Measurements from ENCODE around the gene CDH15. TPM values are rescaled to one million over a fixed set of nuclear protein-coding genes. Genes with fewer than 3 reads are reported as not detected.

CDH15 gene
- total and polyA plus RNA-seq, 9 of the 15 experiments (the other 6 are each of a cell fraction or from before 2014, with no cell fraction given): 0.07 to 0.18 TPM; not detected in 7

DNA sequence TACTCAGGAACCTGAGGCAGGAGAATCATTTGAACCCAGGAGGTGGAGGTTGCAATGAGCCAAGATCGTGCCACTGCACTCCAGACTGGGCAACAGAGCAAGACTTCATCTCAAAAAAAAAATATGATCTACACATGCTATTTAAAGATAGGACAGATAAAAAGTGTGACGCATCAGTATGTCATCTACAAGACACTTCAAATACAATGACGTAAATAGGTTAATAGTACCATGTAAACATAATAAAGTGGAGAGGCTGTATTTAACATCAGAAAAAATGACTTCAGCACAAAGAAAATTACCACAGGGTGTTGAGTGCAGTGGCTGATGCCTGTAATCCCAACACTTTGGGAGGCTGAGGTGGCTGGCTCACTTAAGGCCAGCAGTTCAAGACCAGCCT lies 66.2 kb downstream of the CDH15 start:
- no TSS peak for BruUV-seq (replicated peaks)
- FAIRE-seq: no peak
- Histone ChIP-seq H3K4me1 (replicated peaks in 1 of 2; ENCODE audit: control insufficient read depth in 2 of 2, insufficient read depth in 2 of 2, low read length in 2 of 2) (peaks cover 0 to 20% of the 10 kb centered on the region in 2 experiments; a peak in 2 of 5 replicates), H3K4me3 (no peak overlapping the region), H3K9ac (ENCODE audit: insufficient read depth in 1 of 2, low read depth in 2 of 2, low read length in 2 of 2) (no peak overlapping the region), H3K4me2 (ENCODE audit: insufficient read depth, low read length) (no peak overlapping the region), H2AFZ (ENCODE audit: low read depth, low read length) (no peak overlapping the region), H3K9me1 (ENCODE audit: control insufficient read depth, insufficient read depth, low read length) (no peaks in the 10 kb centered on the region), H3K27me3 (ENCODE audit: control insufficient read depth in 2 of 2, insufficient read depth in 2 of 2, low read length in 2 of 2) (no peaks in the 10 kb centered on the region), H3K9me3 (replicated peaks; ENCODE audit: control insufficient read depth, insufficient read depth, low read depth, low read length) (peaks cover 16% of the 10 kb centered on the region), H3K27ac (ENCODE audit: extremely low read depth, low read depth, low read length) (no peak overlapping the region), H3K79me2 (ENCODE audit: control insufficient read depth, insufficient read depth, low read length) (peaks cover 7% of the 10 kb centered on the region), H4K20me1 (replicated peaks; ENCODE audit: control insufficient read depth, insufficient read depth, low read length) (no peaks in the 10 kb centered on the region), H3K36me3 (ENCODE audit: control insufficient read depth, insufficient read depth, low read length) (peaks cover 15% of the 10 kb centered on the region; the same call in 2 of the 3 replicates)
- ChIA-PET CTCF (ENCODE audit: low intra/inter-chr PET ratio) (no interaction called here), POLR2A (interaction anchor here (0.6 kb wide), 1 partner anchor 423 kb away, joined by 3 read pairs; no protein-coding TSS in a partner anchor)
- DNase-seq (ENCODE audit: extremely low read depth in 1 of 4, low spot score in 3 of 4): no peak
- TF ChIP-seq ZNF121 (CRISPR knock-in tag; conservative IDR thresholded peaks at IDR 0.05) (0 out of 2 replicates have a peak, but pooled peaks have one; percentile 28), SMARCE1 (IDR thresholded peaks at IDR 0.05) (no peak)
- no peak for ATAC-seq
- 51% methylated on average over 3 of the region's 3 CpGs for WGBS (ENCODE audit: insufficient coverage, low coverage, missing lambda C conversion rate)
- in situ Hi-C loops (cut with MboI): no loop called here
- intact Hi-C loops (cut with micrococcal nuclease): no loop called here

DNA sequence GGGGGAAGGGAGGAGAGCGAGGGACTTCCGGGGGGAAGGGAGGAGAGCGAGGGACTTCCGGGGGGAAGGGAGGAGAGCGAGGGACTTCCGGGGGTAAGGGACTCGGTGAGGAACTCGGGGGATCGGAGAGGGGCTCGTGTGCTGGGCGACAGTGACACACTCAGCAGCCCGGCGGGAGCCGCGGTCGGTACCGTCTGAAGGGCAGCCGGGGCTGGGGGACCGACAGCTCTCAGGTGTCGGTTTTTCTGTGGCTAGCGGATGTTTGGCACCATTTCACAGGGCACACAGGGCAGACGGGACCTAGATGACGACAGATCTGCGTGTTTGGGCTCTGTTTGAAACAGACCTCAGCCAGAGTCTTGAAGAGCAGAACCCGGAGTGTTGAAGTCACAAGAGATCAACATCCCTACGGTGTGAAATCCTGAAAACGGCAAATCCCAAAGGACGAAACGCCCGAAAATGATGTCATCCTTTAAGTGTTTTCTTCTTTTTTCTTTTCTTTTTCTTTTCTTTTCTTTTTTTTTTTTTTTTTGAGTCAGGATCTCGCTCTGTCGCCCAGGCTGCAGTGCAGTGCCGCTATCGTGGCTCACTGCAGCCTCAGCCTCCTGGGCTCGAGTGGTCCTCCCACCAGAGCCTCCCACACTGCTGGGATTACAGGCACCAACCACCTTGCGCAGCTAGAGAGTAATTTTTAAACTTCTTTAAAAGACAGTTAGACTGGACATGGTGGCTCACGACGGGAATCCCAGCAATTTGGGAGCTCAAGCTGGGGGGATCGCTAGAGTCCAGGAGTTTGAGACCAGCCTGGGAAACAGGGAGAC lies 69.8 kb downstream of the CDH15 start:
- Histone ChIP-seq H3K27ac (ENCODE audit: extremely low read depth, low read depth, low read length) (peak overlapping the region; percentile 96), H3K9ac (ENCODE audit: insufficient read depth in 1 of 2, low read depth in 2 of 2, low read length in 2 of 2) (peak overlapping the region; percentile 91 to 97), H3K9me1 (ENCODE audit: control insufficient read depth, insufficient read depth, low read length) (no peaks in the 10 kb centered on the region), H4K20me1 (replicated peaks; ENCODE audit: control insufficient read depth, insufficient read depth, low read length) (no peaks in the 10 kb centered on the region), H3K27me3 (ENCODE audit: control insufficient read depth in 2 of 2, insufficient read depth in 2 of 2, low read length in 2 of 2) (no peaks in the 10 kb centered on the region), H3K36me3 (ENCODE audit: control insufficient read depth, insufficient read depth, low read length) (no peaks in the 10 kb centered on the region), H3K4me3 (peak overlapping the region; percentile 67), H3K79me2 (ENCODE audit: control insufficient read depth, insufficient read depth, low read length) (peaks cover 7% of the 10 kb centered on the region), H3K4me1 (replicated peaks in 1 of 2; ENCODE audit: control insufficient read depth in 2 of 2, insufficient read depth in 2 of 2, low read length in 2 of 2) (peaks cover 0 to 28% of the 10 kb centered on the region in 2 experiments; a peak in 2 of 5 replicates), H3K4me2 (ENCODE audit: insufficient read depth, low read length) (peak overlapping the region; percentile 95), H3K9me3 (replicated peaks; ENCODE audit: control insufficient read depth, insufficient read depth, low read depth, low read length) (peaks cover 4% of the 10 kb centered on the region), H2AFZ (ENCODE audit: low read depth, low read length) (peak overlapping the region; percentile 91)
- CTCF ChIA-PET (ENCODE audit: low intra/inter-chr PET ratio): interaction anchor here (0.6 kb wide), 2 partner anchors 75 to 619 kb away, joined by 3 read pairs; no protein-coding TSS in a partner anchor
- ATAC-seq (peak; percentile 90), DNase-seq (ENCODE audit: extremely low read depth in 1 of 4, low spot score in 3 of 4) (peak; percentile 77 to 86 (median 82)), FAIRE-seq (peak; percentile 84)
- in situ Hi-C loops (cut with MboI): no loop called here
- BruUV-seq (replicated peaks): TSS peak; percentile 91
- POLR2A ChIA-PET: interaction anchor here (0.5 to 1.2 kb wide), 11 partner anchors 21 to 1703 kb away, joined by 3 read pairs; partner anchors contain the start of gene ZNF778
- intact Hi-C loops (cut with micrococcal nuclease): loop anchor here (2.0 kb wide), 2 partner anchors 25 to 249 kb away; partner anchors contain the start of genes ANKRD11 and ZNF778
- WGBS (ENCODE audit: insufficient coverage, low coverage, missing lambda C conversion rate): under 1% methylated on average over 29 of the region's 39 CpGs
- peak; percentile 65 for TF ChIP-seq TBP (optimal IDR thresholded peaks at IDR 0.05; ENCODE audit: low read depth, low read length)
- TF ChIP-seq HNRNPUL1 (IDR thresholded peaks at IDR 0.05; ENCODE audit: low read length): no peak
- TF ChIP-seq RFX7 (CRISPR knock-in tag; IDR thresholded peaks at IDR 0.05): no peak
- no peak for TF ChIP-seq CBX2 (IDR thresholded peaks at IDR 0.05; ENCODE audit: insufficient read depth, low read length, poor library complexity, severe bottlenecking)
- TF ChIP-seq L3MBTL2 (IDR thresholded peaks at IDR 0.05): peak; percentile 56
- TF ChIP-seq OTX1 (CRISPR knock-in tag; IDR thresholded peaks at IDR 0.05): peak; percentile 84
- TF ChIP-seq, protein P1, sequence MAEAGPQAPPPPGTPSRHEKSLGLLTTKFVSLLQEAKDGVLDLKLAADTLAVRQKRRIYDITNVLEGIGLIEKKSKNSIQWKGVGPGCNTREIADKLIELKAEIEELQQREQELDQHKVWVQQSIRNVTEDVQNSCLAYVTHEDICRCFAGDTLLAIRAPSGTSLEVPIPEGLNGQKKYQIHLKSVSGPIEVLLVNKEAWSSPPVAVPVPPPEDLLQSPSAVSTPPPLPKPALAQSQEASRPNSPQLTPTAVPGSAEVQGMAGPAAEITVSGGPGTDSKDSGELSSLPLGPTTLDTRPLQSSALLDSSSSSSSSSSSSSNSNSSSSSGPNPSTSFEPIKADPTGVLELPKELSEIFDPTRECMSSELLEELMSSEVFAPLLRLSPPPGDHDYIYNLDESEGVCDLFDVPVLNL (CRISPR knock-in tag; IDR thresholded peaks at IDR 0.05; ENCODE audit: low read depth): 0 out of 2 replicates have a peak, but pooled peaks have one; percentile 11
- TF ChIP-seq SETDB1 (IDR thresholded peaks at IDR 0.05; ENCODE audit: low read length): no peak
- TF ChIP-seq, protein P2, sequence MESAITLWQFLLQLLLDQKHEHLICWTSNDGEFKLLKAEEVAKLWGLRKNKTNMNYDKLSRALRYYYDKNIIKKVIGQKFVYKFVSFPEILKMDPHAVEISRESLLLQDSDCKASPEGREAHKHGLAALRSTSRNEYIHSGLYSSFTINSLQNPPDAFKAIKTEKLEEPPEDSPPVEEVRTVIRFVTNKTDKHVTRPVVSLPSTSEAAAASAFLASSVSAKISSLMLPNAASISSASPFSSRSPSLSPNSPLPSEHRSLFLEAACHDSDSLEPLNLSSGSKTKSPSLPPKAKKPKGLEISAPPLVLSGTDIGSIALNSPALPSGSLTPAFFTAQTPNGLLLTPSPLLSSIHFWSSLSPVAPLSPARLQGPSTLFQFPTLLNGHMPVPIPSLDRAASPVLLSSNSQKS (CRISPR knock-in tag; IDR thresholded peaks at IDR 0.05): no peak
- no peak for TF ChIP-seq HDAC6 (IDR thresholded peaks at IDR 0.05; ENCODE audit: low read depth, low read length)
- TF ChIP-seq CREM (IDR thresholded peaks at IDR 0.05; ENCODE audit: low read depth): peak; percentile 59; the same call in 1 of the 2 replicates
- TF ChIP-seq ZNF121 (CRISPR knock-in tag; conservative IDR thresholded peaks at IDR 0.05): peak; percentile 94

Data from K562 (cell line).